GM12891 (cell line): ENCODE results near the gene RPL10.
A peak's percentile ranks its signal among the peaks of the same experiment; 100 is the strongest.

Experiments
- DNase-seq: peaks from one replicate; pipeline ENCODE4 v3.0.0; 2011; ENCODE audit warnings: low spot score; ENCODE audit not compliant: insufficient read length
- FAIRE-seq: peaks from 2 replicates; lab custom pipeline; 2011; peaks lifted over from hg19 to GRCh38; lab: Jason Lieb, UNC
- PAX5 ChIP-seq: IDR thresholded peaks from 2 replicates; pipeline ENCODE4 v1.6.1; 2011; ENCODE audit warnings: low read length, moderate library complexity, mild to moderate bottlenecking; ENCODE audit not compliant: insufficient read depth, severe bottlenecking
- POLR2A ChIP-seq: IDR thresholded peaks from 2 replicates; pipeline ENCODE4 v1.6.1; 2011; ENCODE audit warnings: low read depth, low read length, control low read depth
- POLR2AphosphoS5 ChIP-seq: IDR thresholded peaks from 2 replicates; pipeline ENCODE4 v1.6.1; 2011; ENCODE audit warnings: low read depth, low read length, control low read depth
- POU2F2 ChIP-seq: IDR thresholded peaks from 2 replicates; pipeline ENCODE4 v1.6.1; 2011; ENCODE audit warnings: low read depth, mild to moderate bottlenecking, control low read depth, low read length, moderate library complexity
- SPI1 ChIP-seq: IDR thresholded peaks from 2 replicates; pipeline ENCODE4 v1.6.1; 2011; ENCODE audit warnings: low read depth, low read length, control low read depth
- TAF1 ChIP-seq: IDR thresholded peaks from 2 replicates; pipeline ENCODE4 v1.6.1; 2011; ENCODE audit warnings: low read depth, low read length, control low read depth

Gene RPL10

GRCh38 chrX:154375156-154375504 lies 23.0 kb upstream of the RPL10 start:
- FAIRE-seq (no peak), DNase-seq (no peak)
- TF ChIP-seq TAF1 (no peak), PAX5 (no peak), SPI1 (no peak), POLR2AphosphoS5 (no peak)

- no peak for DNase-seq
- FAIRE-seq = no peak
These were observed 21.4 kb upstream of the RPL10 start for GRCh38 chrX:154376774-154377173.

GRCh38 chrX:154378059-154378798 lies 19.9 kb upstream of the RPL10 start:
- no peak; the same call in 1 of the 2 replicates for TF ChIP-seq POLR2AphosphoS5
- 0 out of 2 replicates have a peak, but pooled peaks have one; percentile 24 for TF ChIP-seq POLR2A
- no peak for DNase-seq
- FAIRE-seq = peak; percentile 74

More at GRCh38 chrX:154376774-154377173, 21.4 kb upstream of the RPL10 start:
- TF ChIP-seq POLR2AphosphoS5 (no peak), TAF1 (no peak), PAX5 (no peak), POU2F2 (no peak), SPI1 (no peak), POLR2A (no peak)

GRCh38 chrX:154378799-154379568 lies 19.2 kb upstream of the RPL10 start, which contains the start of gene EMD:
TSS of gene EMD (plus strand) at chrX:154379295. CDS start at chrX:154379485, 190 bp downstream.
- peak; percentile 100 for FAIRE-seq
- TF ChIP-seq SPI1 = no peak
- no peak for TF ChIP-seq POLR2AphosphoS5
- TF ChIP-seq POLR2A = no peak
- peak; percentile 28; the same call in 1 of the 2 replicates for TF ChIP-seq POU2F2
- no peak for TF ChIP-seq TAF1
- TF ChIP-seq PAX5 = peak; percentile 64
- DNase-seq = peak; percentile 78

DNA sequence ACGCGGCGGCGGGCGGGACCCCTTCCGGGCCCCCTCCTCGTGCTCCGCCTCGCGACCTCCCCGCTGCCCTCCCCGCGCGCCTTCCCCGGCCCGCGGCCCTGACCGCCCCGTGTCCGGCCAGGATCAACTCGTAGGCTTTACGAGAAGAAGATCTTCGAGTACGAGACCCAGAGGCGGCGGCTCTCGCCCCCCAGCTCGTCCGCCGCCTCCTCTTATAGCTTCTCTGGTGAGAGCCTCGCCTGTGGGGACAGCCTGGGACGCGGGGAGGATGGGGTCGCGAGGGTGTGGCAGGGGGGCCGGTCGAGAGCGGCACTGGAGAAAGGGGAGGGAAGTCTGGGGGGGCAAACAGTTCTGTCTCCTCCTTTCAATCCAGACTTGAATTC lies 18.6 kb upstream of the RPL10 start:
- TF ChIP-seq SPI1 (no peak), POLR2A (no peak), PAX5 (no peak), POLR2AphosphoS5 (no peak), POU2F2 (no peak), TAF1 (no peak)
- DNase-seq = no peak
- FAIRE-seq = no peak

- FAIRE-seq (peak; percentile 20), DNase-seq (no peak)
- TF ChIP-seq POU2F2 = no peak
- TF ChIP-seq SPI1 = no peak
- TF ChIP-seq PAX5 = no peak
- TF ChIP-seq POLR2A = no peak
- no peak for TF ChIP-seq POLR2AphosphoS5
- TF ChIP-seq TAF1 = no peak
These were observed 18.0 kb upstream of the RPL10 start for GRCh38 chrX:154380153-154380552.

GRCh38 chrX:154380787-154381186 lies 17.4 kb upstream of the RPL10 start:
- TF ChIP-seq POU2F2 (no peak), SPI1 (no peak), TAF1 (no peak), PAX5 (no peak), POLR2AphosphoS5 (no peak), POLR2A (no peak)
- no peak for FAIRE-seq
- DNase-seq = no peak

DNA sequence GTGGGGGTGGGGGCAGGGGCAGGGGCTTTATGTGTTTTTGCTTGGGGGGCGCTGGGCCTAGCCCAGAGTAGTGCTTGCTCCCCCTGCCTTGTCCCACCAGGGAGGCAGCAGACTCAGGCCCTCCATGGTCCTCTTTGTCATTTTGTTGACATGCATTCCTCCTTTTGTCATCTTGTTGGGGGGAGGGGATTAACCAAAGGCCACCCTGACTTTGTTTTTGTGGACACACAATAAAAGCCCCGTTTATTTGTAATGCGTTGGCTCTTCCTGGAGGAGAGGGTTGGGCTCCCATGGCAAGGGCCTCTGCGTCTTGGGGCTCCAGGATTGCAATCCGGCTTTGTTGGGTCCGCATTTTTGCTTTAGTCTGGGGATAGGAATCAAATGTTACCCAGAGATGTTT lies 16.9 kb upstream of the RPL10 start:
- DNase-seq (no peak), FAIRE-seq (no peak)
- TF ChIP-seq SPI1 (no peak), POLR2AphosphoS5 (no peak), TAF1 (no peak), POLR2A (no peak), POU2F2 (no peak), PAX5 (no peak)

DNA sequence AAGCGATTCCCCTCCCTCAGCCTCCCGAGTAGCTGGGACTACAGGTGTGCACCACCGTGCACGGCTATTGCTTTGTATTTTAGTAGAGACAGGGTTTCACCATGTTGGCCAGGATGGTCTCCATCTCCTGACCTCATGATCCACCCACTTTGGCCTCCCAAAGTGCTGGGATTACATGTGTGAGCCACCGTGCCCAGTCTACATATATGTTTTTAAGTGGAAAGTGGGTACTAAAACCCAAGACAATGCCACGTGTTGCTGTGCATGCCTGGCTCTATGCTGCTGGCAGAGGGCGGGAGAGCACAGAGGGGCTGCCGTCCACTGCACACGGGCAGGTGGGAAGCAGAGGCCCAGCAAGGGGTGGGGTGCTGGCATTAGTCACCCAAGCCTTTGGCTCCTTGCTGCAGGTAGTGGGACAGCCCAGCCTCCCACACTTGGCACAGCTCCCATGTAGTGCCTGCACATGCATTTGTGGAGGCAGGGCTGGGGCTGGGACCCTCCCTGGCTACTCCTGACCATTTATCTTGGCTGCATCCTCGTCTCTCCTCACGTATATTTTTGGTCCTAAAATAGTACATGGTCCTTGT lies 15.6 kb upstream of the RPL10 start:
- no peak for DNase-seq
- FAIRE-seq = no peak
- no peak for TF ChIP-seq POU2F2
- TF ChIP-seq POLR2A = no peak
- no peak for TF ChIP-seq SPI1
- TF ChIP-seq PAX5 = no peak
- TF ChIP-seq TAF1 = no peak
- no peak for TF ChIP-seq POLR2AphosphoS5
